Upper lobe of right lung (tissue), 1 donor: ENCODE data around the gene B4GALT3. TPM values are rescaled to one million over a fixed set of nuclear protein-coding genes. Genes with fewer than 3 reads are reported as not detected.

ENCODE experiments used
- ATAC-seq: fragments of 200-7000 bp; cut with Tn5 transposase; one replicate; pipeline ENCODE4 v1.9.1; 2020; ENCODE audit warnings: mild to moderate bottlenecking, moderate library complexity
- DNase-seq: peaks from one replicate; pipeline ENCODE4 v3.0.0-alpha.2; 2020
- H3K27ac ChIP-seq: fragments of 200-600 bp; one replicate; pipeline ENCODE4 v1.8.0; 2022
- H3K27me3 ChIP-seq: fragments of 200-600 bp; one replicate; pipeline ENCODE4 v1.8.0; 2022; ENCODE audit warnings: mild to moderate bottlenecking
- H3K36me3 ChIP-seq: fragments of 200-600 bp; one replicate; pipeline ENCODE4 v1.8.0; 2022
- H3K4me1 ChIP-seq: fragments of 200-600 bp; one replicate; pipeline ENCODE4 v1.8.0; 2022
- H3K4me3 ChIP-seq: fragments of 200-600 bp; one replicate; pipeline ENCODE4 v1.8.0; 2022; ENCODE audit warnings: mild to moderate bottlenecking
- H3K9me3 ChIP-seq: fragments of 200-600 bp; one replicate; pipeline ENCODE4 v1.8.0; 2022
- CTCF ChIP-seq: fragments of 200-600 bp; IDR thresholded peaks from one replicate; pipeline ENCODE4 v1.8.0; 2022; ENCODE audit warnings: antibody characterized with exemption
- intact Hi-C: fragments of 100-400 bp; cut with DNase I; formaldehyde crosslinking; loops from one replicate; pipeline ENCODE4 v1.11.0; 2022
- total RNA-seq: library from RNA; stranded (reverse); fragmentation: NEBNext Ultra II Directional; extraction: Animal tissue kit (Norgen Biotek cat#: 25700); gene quantifications from one replicate; pipeline ENCODE4 v1.2.1, GENCODE V29; 2021
- donor health status: DM: no; HTN: yes; CAD: no; lungs with severe emphysema.

Gene B4GALT3
- total RNA-seq, 1 donor from 2014 or later: 35.7 TPM

- Histone ChIP-seq H3K27ac (peak overlapping the region; percentile 24), H3K4me1 (peaks cover 17% of the 10 kb centered on the region), H3K36me3 (no peaks in the 10 kb centered on the region), H3K27me3 (no peaks in the 10 kb centered on the region), H3K4me3 (no peak overlapping the region), H3K9me3 (no peaks in the 10 kb centered on the region)
- ATAC-seq (peak; percentile 83), DNase-seq (no peak)
- intact Hi-C loops: no loop called here
- TF ChIP-seq CTCF: peak; percentile 89
These were observed 15.5 kb upstream of the B4GALT3 start for GRCh38 chr1:161192476-161193465.

DNA sequence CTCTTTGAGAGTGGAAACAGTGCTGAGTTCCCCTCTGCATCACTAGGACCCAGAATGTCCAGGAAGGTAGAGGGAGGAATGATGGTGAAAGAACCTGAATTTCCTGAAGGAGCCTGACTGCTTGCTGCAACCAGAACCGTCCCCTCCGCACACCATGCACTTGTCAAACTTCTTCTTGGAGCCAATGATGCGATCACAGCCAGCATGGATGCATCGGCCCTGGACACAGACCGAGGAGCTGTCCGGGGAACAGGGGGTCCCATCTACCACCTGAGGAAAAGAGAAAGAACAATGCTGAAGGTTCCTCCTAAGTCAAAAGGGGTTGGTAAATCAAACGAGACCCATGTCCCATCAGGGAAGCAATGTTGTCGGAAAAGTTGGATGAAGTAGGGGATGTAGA, 14.7 kb upstream of the B4GALT3 start:
- Histone ChIP-seq H3K9me3 (no peaks in the 10 kb centered on the region), H3K36me3 (no peaks in the 10 kb centered on the region), H3K4me1 (peaks cover 20% of the 10 kb centered on the region), H3K4me3 (no peak overlapping the region), H3K27me3 (no peaks in the 10 kb centered on the region), H3K27ac (no peak overlapping the region)
- TF ChIP-seq CTCF: no peak
- ATAC-seq: no peak
- DNase-seq: no peak
- intact Hi-C loops: no loop called here

- TF ChIP-seq CTCF: no peak
- no peak overlapping the region for H3K4me3 ChIP-seq
These were observed 13.7 kb upstream of the B4GALT3 start for GRCh38 chr1:161190962-161191521.

DNA sequence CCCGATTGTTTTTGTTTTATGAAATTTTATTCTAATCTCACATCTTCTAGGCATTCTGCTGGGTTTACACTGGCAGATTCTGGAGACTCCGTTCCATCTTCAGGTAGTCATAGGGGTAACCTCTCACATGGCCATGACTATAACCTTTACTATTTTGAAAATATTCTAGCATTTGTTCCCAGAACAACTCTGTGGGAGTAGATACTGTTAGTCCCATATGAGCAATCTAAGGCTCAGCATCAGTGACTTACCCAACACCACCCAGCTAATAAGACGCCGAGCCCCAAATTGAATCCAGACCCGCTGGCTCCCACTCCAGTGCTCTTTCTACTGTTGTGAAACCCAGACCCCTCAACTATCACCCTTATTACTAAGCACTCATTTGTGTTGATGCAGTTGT, 11.7 kb upstream of the B4GALT3 start:
- no peak for DNase-seq
- Histone ChIP-seq H3K9me3 (no peaks in the 10 kb centered on the region), H3K36me3 (no peaks in the 10 kb centered on the region), H3K4me1 (peaks cover 36% of the 10 kb centered on the region), H3K27ac (no peak overlapping the region), H3K4me3 (no peak overlapping the region), H3K27me3 (no peaks in the 10 kb centered on the region)
- no peak for ATAC-seq
- intact Hi-C loops: no loop called here
- no peak for TF ChIP-seq CTCF

More at GRCh38 chr1:161190962-161191521, 13.7 kb upstream of the B4GALT3 start:
- Histone ChIP-seq H3K9me3 (no peaks in the 10 kb centered on the region), H3K27ac (no peak overlapping the region), H3K36me3 (no peaks in the 10 kb centered on the region), H3K27me3 (no peaks in the 10 kb centered on the region), H3K4me1 (peaks cover 24% of the 10 kb centered on the region)
- DNase-seq (no peak), ATAC-seq (no peak)
- intact Hi-C loops: no loop called here

GRCh38 chr1:161188381-161188780, 11.1 kb upstream of the B4GALT3 start:
- no peaks in the 10 kb centered on the region for H3K36me3 ChIP-seq
- no peak for TF ChIP-seq CTCF
- intact Hi-C loops: no loop called here
- ATAC-seq: no peak
- H3K27ac ChIP-seq: no peak overlapping the region
- H3K4me1 ChIP-seq: peaks cover 36% of the 10 kb centered on the region
- H3K9me3 ChIP-seq: no peaks in the 10 kb centered on the region
- H3K27me3 ChIP-seq: no peaks in the 10 kb centered on the region
- DNase-seq: no peak
- no peak overlapping the region for H3K4me3 ChIP-seq
